ENCODE results near the gene ADGRB3. TPM values are rescaled to one million over a fixed set of nuclear protein-coding genes. Genes with fewer than 3 reads are reported as not detected.

The ADGRB3 gene
- total RNA-seq, 1 experiment from 2014 or later = 0.11 TPM

DNA sequence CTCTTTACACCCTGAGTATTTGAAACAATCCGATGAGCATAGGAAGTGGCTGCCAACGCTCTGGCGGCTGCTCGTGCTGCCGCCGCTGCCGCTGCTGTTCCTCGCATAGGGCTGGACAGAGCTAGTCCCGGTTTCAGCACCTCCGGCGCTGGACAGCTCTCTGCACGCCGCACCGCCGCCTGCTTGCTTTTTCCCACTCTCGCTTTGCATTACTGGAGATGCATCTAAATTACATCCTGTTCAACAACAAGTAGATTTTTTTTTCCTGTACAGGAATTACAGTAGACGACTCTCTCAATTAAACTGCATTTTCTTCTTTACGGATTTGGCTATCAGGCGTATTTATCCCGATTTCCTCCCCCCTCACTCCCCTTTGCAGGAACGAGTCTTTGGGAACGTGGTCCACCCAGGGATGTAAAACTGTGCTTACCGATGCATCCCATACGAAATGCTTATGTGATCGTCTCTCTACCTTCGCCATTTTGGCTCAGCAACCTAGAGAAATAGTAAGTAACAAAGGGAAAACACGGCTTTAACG lies 597.9 kb downstream of the ADGRB3 start:
- H2AFZ ChIP-seq (ENCODE audit: low read length) = no peak overlapping the region
- H3K79me2 ChIP-seq (ENCODE audit: low read length) = no peaks in the 10 kb centered on the region
- BruUV-seq (replicated peaks) = no TSS peak
- no peak overlapping the region for H3K9ac ChIP-seq (ENCODE audit: low read length)
- ChIA-PET POLR2A (ENCODE audit: unreplicated experiment) (no interaction called here), CTCF (interaction anchor here (0.6 kb wide), 1 partner anchor 840 kb away, joined by 3 read pairs; no protein-coding TSS in a partner anchor)
- H3K36me3 ChIP-seq (ENCODE audit: low read depth, low read length) = no peaks in the 10 kb centered on the region
- H3K9me2 ChIP-seq (replicated peaks; ENCODE audit: low read length) = no peaks in the 10 kb centered on the region
- no peaks in the 10 kb centered on the region for H3F3A ChIP-seq (ENCODE audit: low read length, unreplicated experiment)
- ATAC-seq (peak; percentile 77), DNase-seq (peak; percentile 60)
- no peaks in the 10 kb centered on the region for H4K20me1 ChIP-seq (ENCODE audit: low read length)
- TF ChIP-seq EZH2phosphoT487 (IDR thresholded peaks at IDR 0.05; ENCODE audit: borderline replicate concordance, low read length) = no peak
- no peaks in the 10 kb centered on the region for H3K27me3 ChIP-seq (ENCODE audit: low read length)
- no peak overlapping the region for H3K4me2 ChIP-seq (ENCODE audit: low read length)
- intact Hi-C loops (cut with micrococcal nuclease) = no loop called here
- no peak overlapping the region for H3K27ac ChIP-seq (ENCODE audit: low read length)
- no peak overlapping the region for H3K4me3 ChIP-seq (ENCODE audit: low read length)
- no peaks in the 10 kb centered on the region for H3K4me1 ChIP-seq (ENCODE audit: insufficient read depth, low read length)
- H3K9me3 ChIP-seq (ENCODE audit: low read length) = no peaks in the 10 kb centered on the region

DNA sequence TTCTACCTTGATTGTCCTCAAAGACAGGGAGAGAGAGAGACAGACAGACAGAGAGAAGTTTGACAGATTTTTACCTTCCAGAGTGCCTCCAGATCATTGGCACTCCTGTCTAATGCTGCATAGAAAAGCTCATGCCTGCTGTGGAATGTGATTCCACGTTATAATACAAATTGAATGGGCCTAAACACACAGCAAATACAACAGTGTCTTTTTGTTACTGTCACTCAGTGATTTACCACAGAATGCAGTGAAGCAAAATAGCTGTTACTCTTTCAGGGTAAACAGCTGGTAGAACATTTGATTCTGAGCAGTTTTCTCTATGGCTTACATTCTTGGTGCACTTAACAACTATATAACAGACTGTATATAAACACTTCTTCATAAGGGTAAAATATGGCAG lies 603.0 kb downstream of the ADGRB3 start:
- H2AFZ ChIP-seq (ENCODE audit: low read length) = no peak overlapping the region
- no peaks in the 10 kb centered on the region for H3K79me2 ChIP-seq (ENCODE audit: low read length)
- POLR2A ChIA-PET (ENCODE audit: unreplicated experiment) = no interaction called here
- no peak overlapping the region for H3K9ac ChIP-seq (ENCODE audit: low read length)
- CTCF ChIA-PET = no interaction called here
- TF ChIP-seq, protein P1, sequence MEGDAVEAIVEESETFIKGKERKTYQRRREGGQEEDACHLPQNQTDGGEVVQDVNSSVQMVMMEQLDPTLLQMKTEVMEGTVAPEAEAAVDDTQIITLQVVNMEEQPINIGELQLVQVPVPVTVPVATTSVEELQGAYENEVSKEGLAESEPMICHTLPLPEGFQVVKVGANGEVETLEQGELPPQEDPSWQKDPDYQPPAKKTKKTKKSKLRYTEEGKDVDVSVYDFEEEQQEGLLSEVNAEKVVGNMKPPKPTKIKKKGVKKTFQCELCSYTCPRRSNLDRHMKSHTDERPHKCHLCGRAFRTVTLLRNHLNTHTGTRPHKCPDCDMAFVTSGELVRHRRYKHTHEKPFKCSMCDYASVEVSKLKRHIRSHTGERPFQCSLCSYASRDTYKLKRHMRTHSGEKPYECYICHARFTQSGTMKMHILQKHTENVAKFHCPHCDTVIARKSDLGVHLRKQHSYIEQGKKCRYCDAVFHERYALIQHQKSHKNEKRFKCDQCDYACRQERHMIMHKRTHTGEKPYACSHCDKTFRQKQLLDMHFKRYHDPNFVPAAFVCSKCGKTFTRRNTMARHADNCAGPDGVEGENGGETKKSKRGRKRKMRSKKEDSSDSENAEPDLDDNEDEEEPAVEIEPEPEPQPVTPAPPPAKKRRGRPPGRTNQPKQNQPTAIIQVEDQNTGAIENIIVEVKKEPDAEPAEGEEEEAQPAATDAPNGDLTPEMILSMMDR (conservative IDR thresholded peaks at IDR 0.05; ENCODE audit: low read depth, low read length) = no peak
- TF ChIP-seq EZH2 (IDR thresholded peaks at IDR 0.05; ENCODE audit: low read length, unreplicated experiment) (no peak), EZH2phosphoT487 (IDR thresholded peaks at IDR 0.05; ENCODE audit: borderline replicate concordance, low read length) (no peak)
- H3K9me2 ChIP-seq (replicated peaks; ENCODE audit: low read length) = no peaks in the 10 kb centered on the region
- H3K36me3 ChIP-seq (ENCODE audit: low read depth, low read length) = no peaks in the 10 kb centered on the region
- no peaks in the 10 kb centered on the region for H3K4me1 ChIP-seq (ENCODE audit: insufficient read depth, low read length)
- no peak overlapping the region for H3K4me3 ChIP-seq (ENCODE audit: low read length)
- no peaks in the 10 kb centered on the region for H3K9me3 ChIP-seq (ENCODE audit: low read length)
- H3K4me2 ChIP-seq (ENCODE audit: low read length) = no peak overlapping the region
- intact Hi-C loops (cut with micrococcal nuclease) = no loop called here
- no peaks in the 10 kb centered on the region for H4K20me1 ChIP-seq (ENCODE audit: low read length)
- DNase-seq (no peak), ATAC-seq (no peak)
- H3K27ac ChIP-seq (ENCODE audit: low read length) = no peak overlapping the region
- no peaks in the 10 kb centered on the region for H3F3A ChIP-seq (ENCODE audit: low read length, unreplicated experiment)
- BruUV-seq (replicated peaks) = no TSS peak
- no peaks in the 10 kb centered on the region for H3K27me3 ChIP-seq (ENCODE audit: low read length)

DNA sequence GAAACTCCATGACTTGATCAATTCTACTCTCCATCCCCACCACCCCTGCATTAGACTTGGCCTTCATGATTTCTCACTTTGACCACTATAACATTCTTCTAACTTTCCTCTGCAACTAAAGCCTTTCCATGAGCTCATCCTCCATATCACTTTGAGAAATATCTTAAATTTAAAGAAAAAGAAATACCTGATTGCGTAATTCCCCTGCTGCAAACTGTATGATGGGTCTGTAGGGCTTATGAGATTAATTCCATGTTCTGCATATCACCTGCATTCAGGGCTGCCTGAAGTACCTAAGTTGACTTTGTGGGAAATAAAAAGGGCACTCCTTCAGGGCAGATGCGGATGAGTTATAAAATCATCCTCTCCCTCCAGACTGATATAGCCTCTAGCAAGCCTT lies 611.9 kb downstream of the ADGRB3 start:
- CTCF ChIA-PET = no interaction called here
- H3K27ac ChIP-seq (ENCODE audit: low read length) = no peak overlapping the region
- DNase-seq = no peak

More for the DNA sequence above, 611.9 kb downstream of the ADGRB3 start:
- Histone ChIP-seq H3F3A (ENCODE audit: low read length, unreplicated experiment) (no peaks in the 10 kb centered on the region), H3K27me3 (ENCODE audit: low read length) (no peaks in the 10 kb centered on the region), H4K20me1 (ENCODE audit: low read length) (no peaks in the 10 kb centered on the region), H3K9me2 (replicated peaks; ENCODE audit: low read length) (no peaks in the 10 kb centered on the region), H3K4me2 (ENCODE audit: low read length) (no peak overlapping the region), H3K4me1 (ENCODE audit: insufficient read depth, low read length) (no peaks in the 10 kb centered on the region), H2AFZ (ENCODE audit: low read length) (no peak overlapping the region), H3K9ac (ENCODE audit: low read length) (no peak overlapping the region), H3K4me3 (ENCODE audit: low read length) (no peak overlapping the region), H3K36me3 (ENCODE audit: low read depth, low read length) (no peaks in the 10 kb centered on the region), H3K9me3 (ENCODE audit: low read length) (no peaks in the 10 kb centered on the region), H3K79me2 (ENCODE audit: low read length) (no peaks in the 10 kb centered on the region)
- POLR2A ChIA-PET (ENCODE audit: unreplicated experiment) = no interaction called here
- no peak for TF ChIP-seq EZH2 (IDR thresholded peaks at IDR 0.05; ENCODE audit: low read length, unreplicated experiment)
- TF ChIP-seq, protein P1 (conservative IDR thresholded peaks at IDR 0.05; ENCODE audit: low read depth, low read length) = no peak
- no peak for TF ChIP-seq EZH2phosphoT487 (IDR thresholded peaks at IDR 0.05; ENCODE audit: borderline replicate concordance, low read length)
- intact Hi-C loops (cut with micrococcal nuclease) = no loop called here
- no peak for ATAC-seq
- no TSS peak for BruUV-seq (replicated peaks)
